GM23338 (cell line): ENCODE results near the gene XYLT1. TPM values are rescaled to one million over a fixed set of nuclear protein-coding genes. Genes with fewer than 3 reads are reported as not detected.

ENCODE experiments used
- ATAC-seq: fragments of 200-7000 bp; cut with Tn5 transposase; 3 replicates; pipeline ENCODE4 v1.9.1; 2020
- DNase-seq: peaks from one replicate; pipeline ENCODE4 v3.0.0-alpha.2; 2015; ENCODE audit warnings: low spot score
- H2AFZ ChIP-seq: fragments of 200-600 bp; sonication (generic); 2 replicates; pipeline ENCODE4 v1.8.0; 2016; ENCODE audit warnings: antibody characterized with exemption, mild to moderate bottlenecking, moderate library complexity
- H3F3A ChIP-seq: fragments of 200-600 bp; sonication (generic); replicated peaks from 2 replicates; pipeline ENCODE4 v1.8.0; 2017; ENCODE audit warnings: antibody characterized with exemption, mixed run types, low read depth
- H3K27ac ChIP-seq: fragments of 200-600 bp; sonication (generic); 2 replicates; pipeline ENCODE4 v1.6.1; 2016; ENCODE audit warnings: low read depth
- H3K27me3 ChIP-seq: fragments of 200-600 bp; sonication (generic); 2 replicates; pipeline ENCODE4 v1.8.0; 2016; ENCODE audit warnings: mild to moderate bottlenecking, mixed run types, moderate library complexity; ENCODE audit not compliant: insufficient read depth
- H3K36me3 ChIP-seq: fragments of 200-600 bp; sonication (generic); 2 replicates; pipeline ENCODE4 v1.8.0; 2016; ENCODE audit warnings: mild to moderate bottlenecking; ENCODE audit not compliant: insufficient read depth
- H3K4me1 ChIP-seq: fragments of 200-600 bp; sonication (generic); 2 replicates; pipeline ENCODE4 v1.8.0; 2016; ENCODE audit warnings: mild to moderate bottlenecking, moderate library complexity; ENCODE audit not compliant: insufficient read depth
- H3K4me2 ChIP-seq: fragments of 200-600 bp; sonication (generic); 2 replicates; pipeline ENCODE4 v1.7.1; 2017; ENCODE audit warnings: mixed run types
- H3K4me3 ChIP-seq: fragments of 200-600 bp; sonication (generic); 2 replicates; pipeline ENCODE4 v1.6.1; 2016; ENCODE audit warnings: mixed run types
- H3K79me2 ChIP-seq: fragments of 200-600 bp; sonication (generic); replicated peaks from 2 replicates; pipeline ENCODE4 v1.8.0; 2017; ENCODE audit warnings: mild to moderate bottlenecking; ENCODE audit not compliant: insufficient read depth
- H3K9me2 ChIP-seq: fragments of 200-600 bp; sonication (generic); 2 replicates; pipeline ENCODE4 v1.8.0; 2017; ENCODE audit not compliant: insufficient read depth
- H4K20me1 ChIP-seq: fragments of 200-600 bp; sonication (generic); replicated peaks from 2 replicates; pipeline ENCODE4 v1.8.0; 2017; ENCODE audit warnings: mild to moderate bottlenecking; ENCODE audit not compliant: insufficient read depth
- H3K27ac Mint-ChIP-seq: 2 replicates; pipeline ENCODE4 v1.8.0; 2020; ENCODE audit warnings: inconsistent platforms, mild to moderate bottlenecking, moderate library complexity, mixed read lengths
- H3K27me3 Mint-ChIP-seq: 3 replicates; pipeline ENCODE4 v1.8.0; 2022; ENCODE audit warnings: low read depth, mild to moderate bottlenecking, moderate library complexity, mixed read lengths, inconsistent platforms; ENCODE audit not compliant: insufficient read depth, poor library complexity
- H3K36me3 Mint-ChIP-seq: 3 replicates; pipeline ENCODE4 v1.8.0; 2021; ENCODE audit warnings: low read depth, mild to moderate bottlenecking, inconsistent platforms, moderate library complexity, mixed read lengths
- H3K4me1 Mint-ChIP-seq: 3 replicates; pipeline ENCODE4 v1.8.0; 2020; ENCODE audit warnings: mild to moderate bottlenecking, inconsistent platforms, mixed read lengths
- H3K4me3 Mint-ChIP-seq: 3 replicates; pipeline ENCODE4 v1.8.0; 2021; ENCODE audit warnings: moderate library complexity, mild to moderate bottlenecking, inconsistent platforms, mixed read lengths
- H3K9me3 Mint-ChIP-seq: 3 replicates; pipeline ENCODE4 v1.8.0; 2020; ENCODE audit warnings: moderate library complexity, mild to moderate bottlenecking, inconsistent platforms, mixed read lengths
- CREB1 ChIP-seq: fragments of 250-450 bp; sonication (Bioruptor Pico); IDR thresholded peaks from 2 replicates; pipeline ENCODE4 v1.5.0; 2020; ENCODE audit warnings: low read depth, mild to moderate bottlenecking, moderate library complexity
- CTCF ChIP-seq, 2 experiments: fragments of 200-600 bp in 1 of 2; sonication (generic) in 1 of 2; conservative IDR thresholded peaks; 2 replicates each; pipeline versions ENCODE4 v1.5.1 to v1.6.1; 2016 to 2017; ENCODE audit warnings: antibody characterized with exemption in 2 of 2, low read depth in 2 of 2, mild to moderate bottlenecking in 2 of 2, moderate library complexity in 1 of 2
- ETS1 ChIP-seq: IDR thresholded peaks from 2 replicates; pipeline ENCODE4 v1.6.1; 2016; ENCODE audit warnings: antibody characterized with exemption
- EZH2 ChIP-seq: fragments of 200-600 bp; sonication (generic); IDR thresholded peaks from one replicate; pipeline ENCODE4 v1.8.0; 2017; ENCODE audit warnings: antibody characterized with exemption, mild to moderate bottlenecking, low read depth; ENCODE audit not compliant: unreplicated experiment
- EZH2phosphoT487 ChIP-seq: fragments of 200-600 bp; sonication (generic); IDR thresholded peaks from one replicate; pipeline ENCODE4 v1.8.1; 2018; ENCODE audit warnings: antibody characterized with exemption; ENCODE audit not compliant: unreplicated experiment
- JUNB ChIP-seq: IDR thresholded peaks from one replicate; pipeline ENCODE4 v1.6.1; 2016; ENCODE audit warnings: antibody characterized with exemption; ENCODE audit not compliant: unreplicated experiment
- NANOG ChIP-seq: IDR thresholded peaks from 2 replicates; pipeline ENCODE4 v1.6.1; 2016; ENCODE audit warnings: antibody characterized with exemption, borderline replicate concordance
- POLR2AphosphoS5 ChIP-seq: IDR thresholded peaks from 2 replicates; pipeline ENCODE4 v1.6.1; 2016; ENCODE audit warnings: antibody characterized with exemption, low read depth
- REST ChIP-seq: IDR thresholded peaks from one replicate; pipeline ENCODE4 v1.6.1; 2018; ENCODE audit warnings: antibody characterized with exemption; ENCODE audit not compliant: unreplicated experiment
- STAT1 ChIP-seq: IDR thresholded peaks from one replicate; pipeline ENCODE4 v1.6.1; 2016; ENCODE audit warnings: antibody characterized with exemption; ENCODE audit not compliant: unreplicated experiment
- ZNF114 ChIP-seq: fragments of 250-450 bp; sonication (Bioruptor Pico); IDR thresholded peaks from 2 replicates; pipeline ENCODE4 v1.5.0; 2020; ENCODE audit warnings: mild to moderate bottlenecking, moderate library complexity
- ZNF331 ChIP-seq: fragments of 250-450 bp; sonication (Bioruptor Pico); IDR thresholded peaks from 2 replicates; pipeline ENCODE4 v1.5.0; 2020; ENCODE audit warnings: low read depth, mild to moderate bottlenecking, moderate library complexity
- ZNF462 ChIP-seq: fragments of 250-450 bp; sonication (Bioruptor Pico); IDR thresholded peaks from 2 replicates; pipeline ENCODE4 v1.5.0; 2020; ENCODE audit warnings: mild to moderate bottlenecking, moderate library complexity
- polyA plus RNA-seq: library from polyadenylated mRNA; unstranded; fragments of >200 nt; fragmentation: Nextera tagmentation; extraction: Ambion mirVana; gene quantifications from 2 replicates; pipeline ENCODE4 v1.2.1, GENCODE V29; 2016
- total RNA-seq: library from RNA; depleted of rRNA; stranded (reverse); fragments of >200 nt; shearing (Covaris generic); gene quantifications from 2 replicates; pipeline ENCODE4 v1.2.3, GENCODE V29; 2014

The XYLT1 gene
- total and polyA plus RNA-seq, 2 experiments from 2014 or later = 3.5 to 24.7 TPM

GRCh38 chr16:17435318-17435717, 35.4 kb downstream of the XYLT1 start:
- Mint-ChIP-seq H3K27ac (0 out of 2 replicates have a peak overlapping the region, but pooled peaks have one; percentile 31), H3K4me3 (no peak overlapping the region), H3K4me1 (peaks cover 40% of the 10 kb centered on the region), H3K36me3 (peaks cover 8% of the 10 kb centered on the region; the same call in 1 of the 3 replicates), H3K9me3 (no peaks in the 10 kb centered on the region; the same call in 1 of the 3 replicates), H3K27me3 (no peaks in the 10 kb centered on the region)
- Histone ChIP-seq H3K4me3 (no peak overlapping the region), H3K27ac (no peak overlapping the region), H3F3A (no peaks in the 10 kb centered on the region), H3K4me2 (no peak overlapping the region), H3K27me3 (no peaks in the 10 kb centered on the region), H3K4me1 (peaks cover 34% of the 10 kb centered on the region), H3K79me2 (peaks cover 89% of the 10 kb centered on the region), H2AFZ (no peak overlapping the region), H3K36me3 (no peaks in the 10 kb centered on the region), H3K9me2 (0 out of 2 replicates have a peak, but pooled peaks cover 5% of the 10 kb centered on the region), H4K20me1 (peaks cover 4% of the 10 kb centered on the region; the same call in 1 of the 2 replicates)
- ATAC-seq (no peak), DNase-seq (no peak)
- TF ChIP-seq EZH2phosphoT487 = no peak
- TF ChIP-seq ZNF462 (CRISPR knock-in tag) = no peak
- TF ChIP-seq ZNF331 (CRISPR knock-in tag) = no peak
- no peak for TF ChIP-seq NANOG
- no peak for TF ChIP-seq ZNF114 (CRISPR knock-in tag)
- no peak for TF ChIP-seq REST
- TF ChIP-seq POLR2AphosphoS5 = no peak
- no peak for TF ChIP-seq ETS1
- no peak for TF ChIP-seq CREB1 (CRISPR knock-in tag)
- no peak for TF ChIP-seq EZH2
- no peak for TF ChIP-seq CTCF (conservative IDR thresholded peaks at IDR 0.05; ENCODE audit: low read depth in 2 of 2)
- no peak for TF ChIP-seq STAT1
- TF ChIP-seq JUNB = no peak
